Amniotic stem cell (primary cell): ENCODE results near the gene TTYH1.
"Not testable (repeated sequence)": the region's sequence is repeated elsewhere in the genome, so short reads cannot be mapped to it uniquely, and the experiment has no call there.

ENCODE experiments used
- DNase-seq: peaks from one replicate; lab custom pipeline; 2025; lab: John Stamatoyannopoulos, UW

Gene TTYH1

DNA sequence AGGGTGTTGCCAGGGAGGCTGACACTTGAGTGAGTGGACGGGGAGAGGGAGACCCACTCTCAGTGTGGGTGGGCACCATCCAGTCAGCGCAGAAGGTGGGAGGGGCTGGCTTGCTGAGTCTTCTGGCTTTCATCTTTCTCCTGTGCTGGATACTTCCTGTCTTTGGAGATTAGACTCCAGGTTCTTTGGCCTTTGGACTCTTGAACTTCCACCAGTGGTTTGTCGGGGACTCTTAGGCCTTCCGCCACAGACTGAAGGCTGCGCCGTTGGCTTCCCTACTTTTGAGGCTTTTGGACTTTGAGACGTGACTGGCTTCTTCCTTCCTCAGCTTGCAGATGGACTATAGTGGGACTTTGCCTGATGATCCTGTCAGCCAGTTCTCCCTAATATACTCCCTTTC lies 29.5 kb downstream of the TTYH1 start:
- DNase-seq: no peak

- DNase-seq: not testable (repeated sequence)
Measured at GRCh38 chr19:54446349-54446748, 31.1 kb downstream of the TTYH1 start.

GRCh38 chr19:54448040-54448773 lies 32.9 kb downstream of the TTYH1 start:
- peak; percentile 56 for DNase-seq

DNA sequence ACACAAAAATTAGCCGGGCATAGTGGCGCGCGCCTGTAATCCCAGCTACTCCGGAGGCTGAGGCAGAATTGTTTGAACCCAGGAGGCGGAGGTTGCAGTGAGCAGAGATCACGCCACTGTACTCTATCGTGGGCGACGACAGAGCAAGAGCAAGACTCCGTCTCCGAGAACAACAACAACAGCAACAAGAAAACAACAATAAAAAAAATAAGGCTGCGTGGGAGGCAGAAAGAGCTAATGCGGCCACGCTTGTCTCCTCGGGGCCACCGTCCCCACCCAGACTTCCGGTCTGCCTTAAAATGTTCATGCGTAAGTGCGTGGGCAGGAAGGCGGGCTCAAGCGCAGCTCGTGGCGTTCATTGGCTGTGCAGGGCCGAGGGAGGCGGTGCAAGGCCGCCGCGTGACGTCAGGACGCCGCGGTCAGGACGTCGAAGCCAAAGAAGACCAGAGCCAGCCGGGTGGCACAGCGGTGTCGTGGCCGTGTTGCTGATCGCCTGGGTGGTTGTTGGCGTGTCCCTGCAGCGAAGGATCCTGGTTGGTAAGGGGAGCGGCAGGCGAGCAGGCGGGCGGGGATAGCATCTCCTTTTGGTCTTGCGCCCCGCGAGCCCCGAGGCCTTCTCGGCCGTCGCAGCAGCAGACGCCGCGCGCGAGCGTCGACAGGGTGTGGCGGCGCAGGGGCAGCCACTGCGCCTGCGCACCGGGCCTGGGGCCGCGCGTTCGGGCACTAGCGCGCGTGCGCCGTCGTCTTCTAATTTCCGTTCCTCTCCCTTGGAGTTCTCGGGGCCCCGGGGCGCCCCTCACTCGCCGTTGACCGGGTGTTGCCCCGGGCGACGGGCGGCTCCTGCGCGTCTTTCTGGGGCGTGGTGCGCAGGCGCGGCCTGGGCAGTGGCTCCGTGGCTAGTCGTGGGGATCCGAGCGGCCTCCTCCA lies 33.8 kb downstream of the TTYH1 start, which contains the start of gene LENG8:
LENG8 (plus strand) TSS at position 426 of the 927 bp plus-strand sequence. CDS start 2,146 bp downstream, outside the sequence.
- DNase-seq: peak; percentile 98

- DNase-seq: no peak
Measured at GRCh38 chr19:54449701-54450069, 34.4 kb downstream of the TTYH1 start.

- DNase-seq: no peak
Measured at GRCh38 chr19:54451331-54451871, 36.1 kb downstream of the TTYH1 start.

- DNase-seq: no peak
Measured at GRCh38 chr19:54451997-54452396, 36.7 kb downstream of the TTYH1 start.

DNA sequence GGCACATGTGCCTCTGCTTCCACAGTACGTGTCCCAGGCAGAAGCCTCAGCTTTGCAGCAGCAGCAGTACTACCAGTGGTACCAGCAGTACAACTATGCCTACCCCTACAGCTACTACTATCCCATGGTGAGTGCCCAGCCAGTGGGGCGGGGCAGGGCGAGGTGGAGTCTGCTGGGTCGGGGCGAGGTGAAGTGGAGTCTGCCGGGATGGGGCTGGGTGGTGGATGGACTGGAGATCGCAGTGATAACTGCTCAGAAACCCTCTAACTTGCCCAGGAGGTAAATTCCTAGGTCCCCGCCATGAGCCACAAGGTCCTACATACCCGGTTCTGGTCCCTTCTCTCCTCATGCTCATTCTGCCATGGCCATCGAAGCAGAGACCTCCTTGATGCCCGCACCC lies 37.4 kb downstream of the TTYH1 start:
- DNase-seq: no peak

- no peak for DNase-seq
Measured at GRCh38 chr19:54453921-54454780, 38.9 kb downstream of the TTYH1 start.

DNA sequence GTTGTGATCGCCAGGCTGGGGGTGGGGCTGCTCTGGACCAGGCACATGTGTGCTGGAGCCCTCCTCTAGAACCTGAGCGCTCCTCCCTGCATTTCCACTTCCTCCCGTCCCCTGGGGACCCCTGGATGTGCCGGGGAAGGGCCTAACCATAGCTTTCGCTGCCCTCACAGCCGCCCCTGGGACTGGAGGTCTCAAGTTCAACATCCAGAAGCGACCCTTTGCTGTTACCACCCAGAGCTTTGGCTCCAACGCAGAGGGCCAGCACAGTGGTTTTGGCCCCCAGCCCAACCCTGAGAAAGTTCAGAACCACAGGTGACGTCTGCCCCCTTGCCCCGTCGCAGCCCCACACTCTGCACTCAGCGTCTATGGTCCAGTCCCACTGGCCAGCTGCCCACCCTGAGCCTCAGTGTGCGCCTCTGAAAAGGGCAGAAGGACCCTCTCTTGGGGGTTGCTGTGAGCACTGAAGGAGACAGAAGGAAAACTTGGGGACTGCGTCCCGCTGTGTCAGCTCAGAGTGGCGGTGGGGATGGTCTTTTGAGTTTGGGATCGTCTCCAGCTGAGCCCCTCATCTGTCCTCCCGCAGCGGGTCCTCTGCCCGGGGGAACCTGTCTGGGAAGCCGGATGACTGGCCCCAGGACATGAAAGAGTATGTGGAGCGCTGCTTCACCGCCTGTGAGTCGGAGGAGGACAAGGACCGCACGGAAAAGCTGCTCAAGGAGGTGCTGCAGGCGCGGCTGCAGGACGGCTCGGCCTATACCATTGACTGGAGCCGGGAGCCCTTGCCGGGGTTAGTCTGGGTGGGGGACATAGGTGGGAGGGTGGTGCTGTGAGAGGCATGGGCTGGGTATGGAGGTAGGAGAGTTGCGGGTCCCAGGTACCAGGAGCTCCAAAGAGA lies 39.8 kb downstream of the TTYH1 start:
- no peak for DNase-seq

DNA sequence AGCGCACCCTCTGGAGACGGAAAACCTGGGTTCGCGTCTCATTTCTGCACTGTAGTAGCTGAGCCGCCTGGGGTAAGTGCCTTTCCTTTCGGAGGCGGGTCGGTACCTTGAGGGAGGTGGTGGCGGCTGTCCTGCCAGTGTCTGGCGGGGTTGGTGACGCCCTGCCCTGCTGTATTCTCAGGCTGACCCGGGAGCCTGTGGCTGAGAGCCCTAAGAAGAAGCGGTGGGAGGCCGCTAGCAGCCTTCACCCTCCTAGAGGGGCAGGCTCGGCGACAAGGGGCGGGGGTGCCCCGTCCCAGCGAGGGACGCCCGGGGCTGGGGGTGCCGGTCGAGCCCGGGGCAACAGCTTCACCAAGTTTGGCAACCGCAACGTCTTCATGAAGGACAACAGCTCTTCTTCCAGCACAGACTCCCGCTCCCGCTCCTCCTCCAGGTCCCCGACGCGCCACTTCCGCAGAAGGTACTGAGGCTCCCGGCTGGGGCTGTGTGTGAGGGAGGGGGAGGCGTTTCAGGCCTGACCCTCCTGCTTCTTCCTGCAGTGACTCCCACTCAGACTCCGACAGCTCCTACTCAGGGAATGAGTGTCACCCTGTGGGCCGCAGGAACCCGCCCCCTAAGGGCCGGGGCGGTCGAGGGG lies 40.6 kb downstream of the TTYH1 start:
- no peak for DNase-seq

DNA sequence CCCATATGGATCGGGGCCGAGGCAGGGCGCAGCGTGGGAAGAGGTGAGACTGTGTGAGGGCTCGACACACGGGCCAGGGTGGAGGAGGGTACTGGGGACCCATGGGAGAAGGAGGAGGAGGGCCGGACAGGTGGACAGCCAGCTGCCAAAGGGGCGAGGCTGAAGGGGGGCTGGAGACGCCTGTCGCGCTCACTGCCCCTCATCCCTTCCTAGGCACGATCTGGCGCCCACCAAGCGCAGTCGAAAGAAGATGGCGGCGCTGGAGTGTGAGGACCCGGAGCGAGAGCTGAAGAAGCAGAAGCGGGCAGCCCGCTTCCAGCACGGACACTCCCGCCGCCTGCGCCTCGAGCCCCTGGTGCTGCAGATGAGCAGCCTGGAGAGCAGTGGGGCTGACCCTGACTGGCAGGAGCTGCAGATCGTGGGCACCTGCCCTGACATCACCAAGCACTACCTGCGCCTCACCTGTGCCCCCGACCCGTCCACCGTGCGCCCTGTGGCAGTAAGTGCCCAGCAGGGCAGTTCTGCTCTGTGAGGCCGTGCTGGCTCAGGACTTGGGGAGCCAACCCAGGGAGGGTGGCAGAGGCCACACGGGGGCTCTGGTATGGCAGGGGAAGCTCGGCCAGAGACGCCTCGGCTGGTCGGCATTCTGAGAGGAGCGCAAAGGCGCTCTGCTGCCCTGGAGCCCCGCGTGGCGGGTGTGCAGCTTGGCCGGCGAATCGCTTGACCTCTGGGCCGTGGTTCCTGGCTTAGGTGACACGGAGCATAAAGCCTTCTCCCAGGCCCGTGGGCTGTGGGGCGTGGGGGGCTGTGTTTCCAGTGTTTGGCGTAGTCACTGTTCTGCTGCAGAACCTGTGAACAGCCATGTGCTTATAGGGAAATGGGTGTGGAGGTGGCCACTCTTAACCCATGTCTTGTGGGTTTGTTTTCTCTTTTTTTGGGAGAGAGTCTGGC lies 41.4 kb downstream of the TTYH1 start:
- no peak for DNase-seq

- DNase-seq: no peak
Measured at GRCh38 chr19:54457773-54458647, 42.7 kb downstream of the TTYH1 start.

DNA sequence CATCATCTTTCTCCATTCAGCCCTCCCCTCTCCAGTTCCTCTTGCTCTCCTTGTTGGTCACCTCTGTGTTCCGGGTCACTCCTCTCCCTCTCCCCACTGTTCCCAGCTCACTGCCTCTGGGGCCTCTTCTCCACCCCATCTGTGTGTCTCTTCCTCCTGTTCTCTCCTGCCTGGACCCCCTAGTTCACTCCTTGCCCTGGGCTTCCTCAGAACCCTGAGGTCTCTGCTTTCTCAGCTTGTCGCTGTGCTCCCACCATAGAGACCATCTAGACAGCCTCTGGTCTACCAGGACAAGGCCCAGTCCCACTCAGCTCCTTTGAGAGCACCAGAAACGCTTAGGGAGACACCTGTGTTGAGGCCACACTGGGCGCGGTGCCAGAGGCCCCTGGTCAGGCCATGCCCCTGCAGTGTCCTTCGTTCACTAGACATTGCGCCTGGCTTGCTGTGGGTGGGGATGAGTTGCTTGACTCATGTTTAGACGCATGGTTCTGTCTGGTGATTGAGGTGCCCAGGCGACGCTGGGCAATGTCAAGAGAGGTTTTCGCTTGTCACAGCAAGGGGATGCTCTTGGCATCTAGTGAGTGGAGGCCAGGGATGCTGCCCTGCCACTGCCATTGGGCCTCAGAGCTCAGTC lies 43.5 kb downstream of the TTYH1 start:
- no peak for DNase-seq

DNA sequence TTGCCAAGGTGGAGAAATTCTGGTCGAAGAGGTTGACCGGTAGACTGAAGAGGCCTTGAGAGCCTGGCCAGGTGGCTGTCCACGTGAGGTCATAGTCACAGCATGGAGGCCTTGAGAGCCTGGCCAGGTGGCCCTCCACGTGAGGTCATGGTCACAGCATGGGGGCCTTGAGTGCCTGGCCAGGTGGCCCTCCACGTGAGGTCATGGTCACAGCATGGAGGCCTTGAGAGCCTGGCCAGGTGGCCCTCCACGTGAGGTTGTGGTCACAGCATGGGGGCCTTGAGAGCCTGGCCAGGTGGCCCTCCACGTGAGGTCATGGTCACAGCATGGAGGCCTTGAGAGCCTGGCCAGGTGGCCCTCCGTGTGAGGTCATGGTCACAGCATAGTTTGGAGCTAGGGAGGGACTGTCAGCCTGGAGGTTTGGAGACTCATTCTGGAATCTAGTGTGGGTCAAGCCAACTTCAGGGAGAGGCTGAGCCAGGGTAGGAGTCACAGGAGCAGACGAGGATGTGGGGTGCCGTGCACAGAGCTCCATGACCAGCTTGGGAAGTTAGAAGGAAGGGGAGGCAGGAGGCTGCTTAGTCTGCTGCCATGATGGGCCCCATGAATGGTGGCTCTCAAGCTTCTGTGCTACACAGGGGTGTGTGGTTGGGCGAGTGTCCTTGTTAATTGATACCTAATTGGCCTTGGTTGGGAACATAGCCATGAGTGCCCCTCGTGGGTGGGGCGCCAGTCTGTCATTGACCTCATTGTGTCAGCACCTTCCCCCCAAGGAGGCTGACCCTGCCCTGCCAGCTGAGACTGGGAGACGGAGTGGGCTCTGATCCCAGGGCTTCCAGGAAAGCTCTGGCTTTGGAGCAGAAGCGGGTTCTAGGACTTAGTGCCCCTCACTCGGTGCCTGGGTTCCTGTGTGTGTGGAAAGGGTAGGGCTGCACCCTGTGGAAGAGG lies 44.3 kb downstream of the TTYH1 start:
- no peak for DNase-seq

DNA sequence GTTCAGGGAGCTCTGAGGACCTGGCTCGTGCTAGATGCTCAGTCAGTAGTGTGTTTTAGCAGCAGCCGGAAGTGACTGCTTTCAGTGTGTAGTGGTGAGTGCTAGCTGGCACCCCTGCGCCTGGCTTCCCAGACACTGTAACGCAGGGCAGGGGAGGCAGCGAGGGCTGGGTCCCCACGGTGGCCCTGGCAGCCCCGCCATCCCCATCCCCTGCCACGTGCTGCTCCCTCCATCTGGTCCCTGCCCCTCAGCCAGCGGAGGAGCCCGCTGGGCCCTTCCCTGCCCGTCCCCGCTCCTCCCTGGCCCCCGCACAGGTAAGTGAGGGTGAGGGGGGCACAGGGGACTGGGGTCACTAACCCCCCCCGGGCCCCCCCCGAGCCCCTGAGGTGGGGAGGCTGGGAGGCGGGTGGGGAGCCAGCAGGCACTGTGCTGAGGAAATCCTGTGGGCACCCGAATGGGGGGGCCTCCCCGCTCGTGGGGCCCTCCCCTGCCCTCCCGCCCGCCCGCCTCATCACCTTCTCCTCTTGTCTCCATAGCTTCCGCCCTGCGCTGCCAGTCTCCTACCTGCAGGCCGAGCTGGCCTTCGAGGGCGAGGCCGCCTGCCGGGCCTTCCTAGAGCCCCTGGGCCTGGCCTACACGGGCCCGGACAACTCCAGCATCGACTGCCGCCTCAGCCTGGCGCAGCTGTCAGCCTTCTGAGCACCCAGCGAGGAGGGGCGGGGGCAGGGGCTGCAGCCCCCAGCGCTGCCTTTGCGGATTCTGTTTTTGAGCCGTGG lies 45.2 kb downstream of the TTYH1 start:
- DNase-seq: no peak
